IMR-90 (cell line): ENCODE measurements around the gene ROS1. TPM values are rescaled to one million over a fixed set of nuclear protein-coding genes. Genes with fewer than 3 reads are reported as not detected.

ENCODE experiments used
- ATAC-seq: fragments of 200-7000 bp; cut with Tn5 transposase; 2 replicates; pipeline ENCODE4 v1.9.1; 2020; ENCODE audit warnings: low read depth, mild to moderate bottlenecking, moderate library complexity
- BruUV-seq: library from RNA; stranded (reverse); fragments of 400-500 nt; replicated peaks from 2 replicates; lab custom pipeline; 2021; lab: Mats Ljungman, UMichigan
- CTCF ChIA-PET: fragments of 300-600 bp; formaldehyde crosslinking; extraction: SDS; loops from one replicate; lab custom pipeline; 2021; ENCODE audit warnings: antibody characterized with exemption; lab: Yijun Ruan, JAX
- POLR2A ChIA-PET: fragments of 300-600 bp; sonication (Branson Sonifier 250); formaldehyde crosslinking; loops from one replicate; lab custom pipeline; 2022; ENCODE audit warnings: antibody characterized with exemption; ENCODE audit not compliant: unreplicated experiment; lab: Charles Lee
- DNase-seq: peaks from one replicate; pipeline ENCODE4 v3.0.0; 2013
- H2AFZ ChIP-seq: replicated peaks from 2 replicates; pipeline ENCODE3; 2013; ENCODE audit warnings: low read length, mild to moderate bottlenecking; ENCODE audit not compliant: poor library complexity
- H2AK5ac ChIP-seq: 2 replicates; pipeline ENCODE4 v1.6.1; 2013; ENCODE audit warnings: low read depth, low read length, inconsistent platforms
- H2AK9ac ChIP-seq: replicated peaks from 2 replicates; pipeline ENCODE3; 2013; ENCODE audit warnings: mild to moderate bottlenecking, low read depth, low read length, moderate library complexity; ENCODE audit not compliant: poor library complexity
- H2BK120ac ChIP-seq: 2 replicates; pipeline ENCODE4 v1.6.1; 2013; ENCODE audit warnings: low read depth, low read length, inconsistent platforms
- H2BK15ac ChIP-seq: 3 replicates; pipeline ENCODE4 v1.6.1; 2013; ENCODE audit warnings: low read depth, low read length, inconsistent platforms
- H2BK20ac ChIP-seq: 2 replicates; pipeline ENCODE4 v1.6.1; 2013; ENCODE audit warnings: low read depth, mild to moderate bottlenecking, inconsistent platforms, low read length, moderate library complexity
- H2BK5ac ChIP-seq: 2 replicates; pipeline ENCODE4 v1.6.1; 2013; ENCODE audit warnings: mild to moderate bottlenecking, low read depth, low read length, inconsistent platforms; ENCODE audit not compliant: poor library complexity, severe bottlenecking
- H3K14ac ChIP-seq: replicated peaks from 2 replicates; pipeline ENCODE4 v1.6.1; 2013; ENCODE audit warnings: low read depth, low read length, inconsistent platforms
- H3K18ac ChIP-seq: 2 replicates; pipeline ENCODE4 v1.6.1; 2013; ENCODE audit warnings: low read depth, low read length, control low read depth
- H3K23ac ChIP-seq: 2 replicates; pipeline ENCODE4 v1.6.1; 2013; ENCODE audit warnings: low read depth, low read length, inconsistent platforms
- H3K27ac ChIP-seq: 2 replicates; pipeline ENCODE4 v1.5.1; 2013; ENCODE audit warnings: mild to moderate bottlenecking, control low read depth, low read length; ENCODE audit not compliant: insufficient read depth
- H3K27me3 ChIP-seq: 2 replicates; pipeline ENCODE4 v1.6.1; 2013; ENCODE audit warnings: low read length; ENCODE audit not compliant: control insufficient read depth, insufficient read depth
- H3K36me3 ChIP-seq: 2 replicates; pipeline ENCODE4 v1.6.1; 2013; ENCODE audit warnings: low read length, mixed read lengths; ENCODE audit not compliant: control insufficient read depth, insufficient read depth
- H3K4ac ChIP-seq: 2 replicates; pipeline ENCODE4 v1.6.1; 2013; ENCODE audit warnings: low read depth, low read length, inconsistent platforms
- H3K4me1 ChIP-seq: 2 replicates; pipeline ENCODE4 v1.6.1; 2013; ENCODE audit warnings: low read length, mixed read lengths; ENCODE audit not compliant: control insufficient read depth, insufficient read depth
- H3K4me2 ChIP-seq: 2 replicates; pipeline ENCODE4 v1.6.1; 2013; ENCODE audit warnings: low read depth, mild to moderate bottlenecking, control low read depth, low read length, moderate library complexity
- H3K4me3 ChIP-seq: 2 replicates; pipeline ENCODE4 v1.5.1; 2013; ENCODE audit warnings: low read depth, mild to moderate bottlenecking, control low read depth, low read length, moderate library complexity; ENCODE audit not compliant: insufficient read depth
- H3K56ac ChIP-seq: 2 replicates; pipeline ENCODE4 v1.6.1; 2013; ENCODE audit warnings: low read length, inconsistent platforms; ENCODE audit not compliant: insufficient read depth; ENCODE audit errors: extremely low read depth
- H3K79me1 ChIP-seq, 2 experiments: 2 replicates each; pipeline ENCODE4 v1.6.1; 2013; ENCODE audit warnings: low read length in 2 of 2, inconsistent platforms in 1 of 2, low read depth in 1 of 2
- H3K9ac ChIP-seq: 2 replicates; pipeline ENCODE4 v1.6.1; 2013; ENCODE audit warnings: low read depth, low read length, control low read depth
- H3K9me1 ChIP-seq: 2 replicates; pipeline ENCODE4 v1.6.1; 2013; ENCODE audit warnings: low read length, inconsistent platforms; ENCODE audit not compliant: insufficient read depth
- H3K9me3 ChIP-seq: 2 replicates; pipeline ENCODE4 v1.6.1; 2013; ENCODE audit warnings: low read length; ENCODE audit not compliant: control insufficient read depth, insufficient read depth
- H4K20me1 ChIP-seq: 2 replicates; pipeline ENCODE4 v1.6.1; 2013; ENCODE audit warnings: low read length, inconsistent platforms; ENCODE audit not compliant: insufficient read depth
- H4K5ac ChIP-seq: 2 replicates; pipeline ENCODE4 v1.6.1; 2013; ENCODE audit warnings: mild to moderate bottlenecking, low read depth, low read length, control low read depth
- H4K8ac ChIP-seq, 2 experiments: 2 replicates each; pipeline ENCODE4 v1.6.1; 2013; ENCODE audit warnings: low read depth in 2 of 2, low read length in 2 of 2, control low read depth in 1 of 2, inconsistent platforms in 1 of 2
- H4K91ac ChIP-seq: 2 replicates; pipeline ENCODE4 v1.6.1; 2013; ENCODE audit warnings: low read depth, low read length, inconsistent platforms; ENCODE audit not compliant: insufficient read depth
- BHLHE40 ChIP-seq: fragments of 150-350 bp; IDR thresholded peaks from 2 replicates; pipeline ENCODE4 v1.6.1; 2016; ENCODE audit warnings: mild to moderate bottlenecking, low read depth, low read length
- CEBPB ChIP-seq: IDR thresholded peaks from 2 replicates; pipeline ENCODE4 v1.6.1; 2012; ENCODE audit warnings: low read depth, low read length, improper control_type of control experiment
- MAFK ChIP-seq: IDR thresholded peaks from 2 replicates; pipeline ENCODE4 v1.6.1; 2012; ENCODE audit warnings: low read depth, low read length, improper control_type of control experiment
- MXI1 ChIP-seq: IDR thresholded peaks from 2 replicates; pipeline ENCODE4 v1.6.1; 2012; ENCODE audit warnings: low read depth, mild to moderate bottlenecking, low read length, moderate library complexity, borderline replicate concordance
- RAD21 ChIP-seq: IDR thresholded peaks from 2 replicates; pipeline ENCODE4 v1.6.1; 2012; ENCODE audit warnings: low read length, improper control_type of control experiment
- RFX5 ChIP-seq: IDR thresholded peaks from 2 replicates; pipeline ENCODE4 v1.8.0; 2012; ENCODE audit warnings: low read depth, mild to moderate bottlenecking, low read length, moderate library complexity
- WGBS, 2 experiments: methylation state at CpG; one replicate each; pipeline versions ENCODE4 v1.1.5 to v1.1.7; 2013; ENCODE audit warnings: missing lambda C conversion rate in 2 of 2; ENCODE audit not compliant: insufficient read length in 1 of 2; ENCODE audit errors: extremely low coverage in 2 of 2; 5-methylcytosine and 5-hydroxymethylcytosine counted together
- dilution Hi-C: fragments of 300-500 bp; cut with HindIII; formaldehyde crosslinking; loops from one replicate; pipeline ENCODE4 v1.14.3; 2018; ENCODE audit warnings: low sequenced_read_pairs; ENCODE audit not compliant: unreplicated experiment
- in situ Hi-C: fragments of 300-500 bp; cut with MboI; formaldehyde crosslinking; loops from 3 replicates; pipeline ENCODE4 v1.14.3; 2019; ENCODE audit warnings: low sequenced_read_pairs, inconsistent platforms, mixed read lengths
- intact Hi-C: fragments of 100-400 bp; cut with micrococcal nuclease; formaldehyde crosslinking; loops from 2 replicates; pipeline ENCODE4 v1.10.0; 2022
- polyA plus RNA-seq, 3 experiments: library from polyadenylated mRNA; depleted of rRNA; stranded (reverse); fragments of >200 nt; gene quantifications; 2 replicates each; pipeline ENCODE4 v1.2.3, GENCODE V29; 2012; ENCODE audit warnings: low replicate concordance in 1 of 3
- total RNA-seq: library from RNA; depleted of rRNA; stranded (reverse); fragments of >200 nt; gene quantifications from 2 replicates; pipeline ENCODE4 v1.2.3, GENCODE V29; 2012
- TF ChIP-seq, protein P1 (sequence below): conservative IDR thresholded peaks from 2 replicates; pipeline ENCODE4 v1.5.1; 2012; ENCODE audit warnings: mild to moderate bottlenecking, low read depth, low read length, improper control_type of control experiment

ROS1 gene
- total and polyA plus RNA-seq, 2 of the 4 experiments (the other 2 are of a cell fraction): under 0.01 to 0.03 TPM

DNA sequence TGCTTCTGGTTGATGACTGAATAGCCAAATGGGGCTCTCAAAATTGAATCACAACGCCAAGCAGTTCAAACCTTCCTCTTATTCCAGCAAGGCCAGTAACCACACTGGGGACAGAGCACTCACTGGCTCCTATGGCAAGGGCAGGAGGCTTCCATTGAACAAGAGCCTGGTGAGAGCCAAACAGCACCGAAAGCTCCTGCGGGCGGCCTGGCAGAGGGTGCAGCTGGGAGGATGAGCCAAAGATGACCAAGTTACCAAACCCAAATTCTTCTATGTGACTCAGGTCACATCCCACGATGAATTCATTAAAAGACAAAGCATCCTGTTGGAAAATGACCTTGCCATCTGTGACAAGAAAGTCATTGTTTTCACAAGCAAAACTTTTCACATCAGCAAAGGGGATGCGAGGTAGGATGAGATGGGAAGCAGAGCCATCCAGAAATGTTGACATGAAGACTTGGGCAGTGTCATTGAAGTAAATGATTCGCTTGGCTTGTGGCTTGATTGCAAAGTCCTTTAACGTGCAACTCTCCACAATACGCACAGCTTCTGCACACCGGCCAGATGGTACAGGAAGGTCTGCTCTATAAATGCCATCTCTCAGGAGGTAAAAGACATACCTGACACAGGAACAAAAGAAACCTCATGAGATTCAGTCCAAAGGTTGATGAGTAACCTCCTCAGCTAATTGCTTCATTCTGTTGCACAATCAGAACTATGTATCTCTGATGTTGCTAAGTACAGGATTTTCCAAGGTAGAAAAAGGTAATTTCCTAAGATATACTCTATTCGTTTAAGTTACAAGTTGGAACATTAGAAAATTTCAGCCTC, 36.3 kb downstream of the ROS1 start:
- POLR2A ChIA-PET: no interaction called here
- H3K4me1 ChIP-seq: no peaks in the 10 kb centered on the region
- H2AK5ac ChIP-seq: no peak overlapping the region
- intact Hi-C loops (no loop called here), dilution Hi-C loops (no loop called here), in situ Hi-C loops (no loop called here)
- no peak overlapping the region for H3K14ac ChIP-seq
- no peak overlapping the region for H3K56ac ChIP-seq
- H3K79me1 ChIP-seq: no peaks in the 10 kb centered on the region
- H3K27me3 ChIP-seq: no peaks in the 10 kb centered on the region
- no peak overlapping the region for H4K5ac ChIP-seq
- no peak for DNase-seq
- no peaks in the 10 kb centered on the region for H4K20me1 ChIP-seq
- WGBS, 2 experiments: 90% methylated on average over 3 of the region's 11 CpGs; no CpG with 5 or more reads in 1 of the 2 experiments
- H3K9ac ChIP-seq: no peak overlapping the region
- no peak overlapping the region for H2BK5ac ChIP-seq
- CTCF ChIA-PET: interaction anchor here (0.7 to 1.4 kb wide), 2 partner anchors 10 to 61 kb away, joined by 3 read pairs; no protein-coding TSS in a partner anchor
- no peaks in the 10 kb centered on the region for H3K9me3 ChIP-seq
- no peak for ATAC-seq
- BruUV-seq: no TSS peak
- TF ChIP-seq MAFK (no peak), RAD21 (no peak), BHLHE40 (no peak), RFX5 (no peak), MXI1 (no peak), CEBPB (peak; percentile 75)
- TF ChIP-seq, protein P1, sequence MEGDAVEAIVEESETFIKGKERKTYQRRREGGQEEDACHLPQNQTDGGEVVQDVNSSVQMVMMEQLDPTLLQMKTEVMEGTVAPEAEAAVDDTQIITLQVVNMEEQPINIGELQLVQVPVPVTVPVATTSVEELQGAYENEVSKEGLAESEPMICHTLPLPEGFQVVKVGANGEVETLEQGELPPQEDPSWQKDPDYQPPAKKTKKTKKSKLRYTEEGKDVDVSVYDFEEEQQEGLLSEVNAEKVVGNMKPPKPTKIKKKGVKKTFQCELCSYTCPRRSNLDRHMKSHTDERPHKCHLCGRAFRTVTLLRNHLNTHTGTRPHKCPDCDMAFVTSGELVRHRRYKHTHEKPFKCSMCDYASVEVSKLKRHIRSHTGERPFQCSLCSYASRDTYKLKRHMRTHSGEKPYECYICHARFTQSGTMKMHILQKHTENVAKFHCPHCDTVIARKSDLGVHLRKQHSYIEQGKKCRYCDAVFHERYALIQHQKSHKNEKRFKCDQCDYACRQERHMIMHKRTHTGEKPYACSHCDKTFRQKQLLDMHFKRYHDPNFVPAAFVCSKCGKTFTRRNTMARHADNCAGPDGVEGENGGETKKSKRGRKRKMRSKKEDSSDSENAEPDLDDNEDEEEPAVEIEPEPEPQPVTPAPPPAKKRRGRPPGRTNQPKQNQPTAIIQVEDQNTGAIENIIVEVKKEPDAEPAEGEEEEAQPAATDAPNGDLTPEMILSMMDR: no peak
- H3K18ac ChIP-seq: no peak overlapping the region
- no peak overlapping the region for H2AK9ac ChIP-seq
- H3K23ac ChIP-seq: no peak overlapping the region
- H2BK120ac ChIP-seq: no peak overlapping the region
- H2BK20ac ChIP-seq: no peak overlapping the region
- H3K4me2 ChIP-seq: no peak overlapping the region
- no peaks in the 10 kb centered on the region for H3K36me3 ChIP-seq
- H3K4ac ChIP-seq: no peak overlapping the region
- H4K91ac ChIP-seq: no peak overlapping the region
- no peak overlapping the region for H3K4me3 ChIP-seq
- H2BK15ac ChIP-seq: no peak overlapping the region
- H3K27ac ChIP-seq: no peak overlapping the region
- H4K8ac ChIP-seq: no peak overlapping the region
- H3K9me1 ChIP-seq: no peaks in the 10 kb centered on the region
- no peak overlapping the region for H2AFZ ChIP-seq
